Osteoblast (primary cell): ENCODE measurements around the gene PDLIM5. TPM values are rescaled to one million over a fixed set of nuclear protein-coding genes. Genes with fewer than 3 reads are reported as not detected.
A peak's percentile ranks its signal among the peaks of the same experiment; 100 is the strongest.

Source experiments
- DNase-seq: peaks from one replicate; pipeline ENCODE4 v3.0.0; 2011; ENCODE audit warnings: low spot score, mixed read lengths; ENCODE audit not compliant: insufficient read length; ENCODE audit errors: missing footprints
- H2AFZ ChIP-seq: 2 replicates; pipeline ENCODE4 v1.6.0; 2011; ENCODE audit warnings: mild to moderate bottlenecking, low read length
- H3K27ac ChIP-seq: 2 replicates; pipeline ENCODE4 v1.5.1; 2011; ENCODE audit warnings: mild to moderate bottlenecking, low read depth, low read length, moderate library complexity
- H3K27me3 ChIP-seq: 2 replicates; pipeline ENCODE4 v1.6.0; 2012; ENCODE audit warnings: mild to moderate bottlenecking, control low read depth, inconsistent platforms, low read length, moderate library complexity; ENCODE audit not compliant: insufficient read depth
- H3K36me3 ChIP-seq: 2 replicates; pipeline ENCODE4 v1.5.1; 2011; ENCODE audit warnings: mild to moderate bottlenecking, low read length, control low read depth, moderate library complexity; ENCODE audit not compliant: insufficient read depth
- H3K4me1 ChIP-seq: 2 replicates; pipeline ENCODE4 v1.5.1; 2011; ENCODE audit warnings: mild to moderate bottlenecking, low read length, control low read depth, moderate library complexity; ENCODE audit not compliant: insufficient read depth
- H3K4me2 ChIP-seq: 2 replicates; pipeline ENCODE4 v1.6.0; 2011; ENCODE audit warnings: mild to moderate bottlenecking, low read length; ENCODE audit not compliant: insufficient read depth
- H3K4me3 ChIP-seq: fragments of 200-600 bp; sonication (generic); 3 replicates; pipeline ENCODE4 v1.5.1; 2012; ENCODE audit warnings: mild to moderate bottlenecking, low read length, inconsistent platforms; ENCODE audit not compliant: insufficient read depth
- H3K79me2 ChIP-seq: 2 replicates; pipeline ENCODE4 v1.6.0; 2012; ENCODE audit warnings: mild to moderate bottlenecking, low read length, control low read depth, inconsistent platforms; ENCODE audit not compliant: insufficient read depth
- H3K9me3 ChIP-seq: 2 replicates; pipeline ENCODE4 v1.5.1; 2011; ENCODE audit warnings: low read depth, low read length, control low read depth
- H4K20me1 ChIP-seq: 2 replicates; pipeline ENCODE4 v1.6.0; 2012; ENCODE audit warnings: mild to moderate bottlenecking, low read length, control low read depth; ENCODE audit not compliant: insufficient read depth
- CTCF ChIP-seq: IDR thresholded peaks from 2 replicates; pipeline ENCODE4 v1.5.1; 2011; ENCODE audit warnings: mild to moderate bottlenecking, low read depth, low read length, moderate library complexity; ENCODE audit errors: extremely low read depth
- total RNA-seq: library from RNA; depleted of rRNA; stranded (reverse); fragments of >200 nt; gene quantifications from 2 replicates; pipeline ENCODE4 v1.2.3, GENCODE V29; 2012

Gene PDLIM5
- total RNA-seq, 1 donor: 312 TPM

GRCh38 chr4:94598758-94599157 lies 147.0 kb downstream of the PDLIM5 start:
- no peak for DNase-seq
- H2AFZ ChIP-seq: no peak overlapping the region
- H3K4me2 ChIP-seq: no peak overlapping the region
- H3K4me1 ChIP-seq: peaks cover 9% of the 10 kb centered on the region
- peaks cover 16% of the 10 kb centered on the region for H3K36me3 ChIP-seq
- TF ChIP-seq CTCF: no peak
- no peaks in the 10 kb centered on the region for H3K9me3 ChIP-seq
- no peak overlapping the region for H3K4me3 ChIP-seq
- no peak overlapping the region for H3K27ac ChIP-seq
- H3K27me3 ChIP-seq: no peaks in the 10 kb centered on the region
- peaks cover 16% of the 10 kb centered on the region for H4K20me1 ChIP-seq
- peaks cover 35% of the 10 kb centered on the region for H3K79me2 ChIP-seq

GRCh38 chr4:94603170-94603747 lies 151.5 kb downstream of the PDLIM5 start:
- H3K27me3 ChIP-seq: no peaks in the 10 kb centered on the region
- no peak overlapping the region for H3K4me3 ChIP-seq
- peaks cover 31% of the 10 kb centered on the region for H4K20me1 ChIP-seq
- H3K9me3 ChIP-seq: no peaks in the 10 kb centered on the region
- peak; percentile 86 for DNase-seq
- no peak for TF ChIP-seq CTCF
- no peak overlapping the region for H2AFZ ChIP-seq
- no peak overlapping the region for H3K4me2 ChIP-seq
- H3K27ac ChIP-seq: no peak overlapping the region
- peaks cover 44% of the 10 kb centered on the region for H3K79me2 ChIP-seq
- H3K4me1 ChIP-seq: peaks cover 13% of the 10 kb centered on the region
- peaks cover 26% of the 10 kb centered on the region for H3K36me3 ChIP-seq

- H3K27ac ChIP-seq: no peak overlapping the region
- DNase-seq: no peak
- no peak for TF ChIP-seq CTCF
- no peak overlapping the region for H3K4me3 ChIP-seq
- H3K4me1 ChIP-seq: peaks cover 13% of the 10 kb centered on the region
- H3K79me2 ChIP-seq: peaks cover 39% of the 10 kb centered on the region
- H3K4me2 ChIP-seq: no peak overlapping the region
- no peak overlapping the region for H2AFZ ChIP-seq
- no peaks in the 10 kb centered on the region for H3K27me3 ChIP-seq
- peaks cover 29% of the 10 kb centered on the region for H4K20me1 ChIP-seq
- peaks cover 17% of the 10 kb centered on the region for H3K36me3 ChIP-seq
- no peaks in the 10 kb centered on the region for H3K9me3 ChIP-seq
These were observed 153.6 kb downstream of the PDLIM5 start for GRCh38 chr4:94605241-94605805.

DNA sequence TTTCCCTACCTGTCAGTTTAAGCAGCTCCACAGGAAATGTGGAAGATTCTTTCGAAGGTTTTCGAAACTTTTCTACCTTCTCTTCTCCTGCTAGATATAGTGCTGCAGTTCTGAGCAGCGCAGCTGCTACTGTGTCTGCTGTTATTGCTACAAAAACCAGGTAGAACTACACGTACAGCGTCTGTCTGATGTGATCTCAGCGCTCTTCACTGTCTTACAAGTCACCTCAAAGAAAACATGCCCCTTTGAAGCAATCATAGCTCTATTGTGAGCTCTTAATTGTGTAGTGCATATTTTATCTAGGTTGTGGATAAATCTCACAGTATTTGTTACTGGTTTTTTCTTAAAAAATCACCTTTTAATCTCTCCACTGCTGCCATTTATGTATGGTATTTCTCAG lies 158.4 kb downstream of the PDLIM5 start:
- no peak overlapping the region for H2AFZ ChIP-seq
- H3K27me3 ChIP-seq: no peaks in the 10 kb centered on the region
- peaks cover 36% of the 10 kb centered on the region for H3K79me2 ChIP-seq

More for the DNA sequence above, 158.4 kb downstream of the PDLIM5 start:
- Histone ChIP-seq H3K4me1 (peaks cover under 1% of the 10 kb centered on the region), H3K4me3 (no peak overlapping the region), H3K36me3 (peaks cover 23% of the 10 kb centered on the region), H4K20me1 (peaks cover 4% of the 10 kb centered on the region), H3K27ac (no peak overlapping the region), H3K4me2 (no peak overlapping the region), H3K9me3 (no peaks in the 10 kb centered on the region)
- no peak for DNase-seq
- no peak for TF ChIP-seq CTCF
